ENCODE results near the gene GAB2.

Gene GAB2

GRCh38 chr11:78392854-78393253, 24.8 kb downstream of the GAB2 start:
- no peak for DNase-seq (ENCODE audit: low spot score)

GRCh38 chr11:78391424-78391823, 26.2 kb downstream of the GAB2 start:
- Histone ChIP-seq H3K4me3 (no peak overlapping the region), H3K27ac (no peak overlapping the region)
- no peak for DNase-seq (ENCODE audit: low spot score)
- no peak for TF ChIP-seq CTCF (IDR thresholded peaks at IDR 0.05)

More at GRCh38 chr11:78392854-78393253, 24.8 kb downstream of the GAB2 start:
- H3K27ac ChIP-seq = no peak overlapping the region
- no peak for TF ChIP-seq CTCF (IDR thresholded peaks at IDR 0.05)
- no peak overlapping the region for H3K4me3 ChIP-seq

GRCh38 chr11:78390809-78391208, 26.8 kb downstream of the GAB2 start:
- H3K27ac ChIP-seq = no peak overlapping the region
- DNase-seq (ENCODE audit: low spot score) = no peak
- no peak overlapping the region for H3K4me3 ChIP-seq
- TF ChIP-seq CTCF (IDR thresholded peaks at IDR 0.05) = no peak

- no peak for DNase-seq (ENCODE audit: low spot score)
- H3K4me3 ChIP-seq = no peak overlapping the region
- no peak overlapping the region for H3K27ac ChIP-seq
- TF ChIP-seq CTCF (IDR thresholded peaks at IDR 0.05) = no peak
Observed at GRCh38 chr11:78386215-78386941, 31.2 kb downstream of the GAB2 start.

- TF ChIP-seq CTCF (IDR thresholded peaks at IDR 0.05) = no peak
- DNase-seq (ENCODE audit: low spot score) = no peak
- Histone ChIP-seq H3K4me3 (no peak overlapping the region), H3K27ac (no peak overlapping the region)
Observed at GRCh38 chr11:78385205-78385604, 32.4 kb downstream of the GAB2 start.

GRCh38 chr11:78384231-78384630, 33.4 kb downstream of the GAB2 start:
- Histone ChIP-seq H3K27ac (no peak overlapping the region), H3K4me3 (no peak overlapping the region)
- no peak for TF ChIP-seq CTCF (IDR thresholded peaks at IDR 0.05)
- no peak for DNase-seq (ENCODE audit: low spot score)

GRCh38 chr11:78381865-78382264, 35.8 kb downstream of the GAB2 start:
- no peak for TF ChIP-seq CTCF (IDR thresholded peaks at IDR 0.05)
- DNase-seq (ENCODE audit: low spot score) = no peak
- Histone ChIP-seq H3K27ac (no peak overlapping the region), H3K4me3 (no peak overlapping the region)

Measured in coronary artery (tissue), 2 donors.